Measurements from ENCODE around the gene RANBP3L.

GRCh38 chr5:36251218-36251617 lies 50.5 kb downstream of the RANBP3L start:
- TF ChIP-seq CTCF (IDR thresholded peaks at IDR 0.05; ENCODE audit: insufficient read depth, low read length, poor library complexity, severe bottlenecking) (no peak), EZH2phosphoT487 (conservative IDR thresholded peaks at IDR 0.05; ENCODE audit: low read length) (no peak)

Measured in SU-DHL-6 (cell line).